Thyroid gland (tissue), 4 donors: Measurements from ENCODE around the gene CEACAM18.

ENCODE experiments used
- CTCF ChIP-seq, 6 experiments: fragments of 200-600 bp in 3 of 6; fragments of 450-650 bp in 3 of 6; sonication (generic) in 3 of 6; IDR thresholded peaks; one replicate each; pipeline ENCODE4 v1.5.1; 2016 to 2019; ENCODE audit warnings: antibody characterized with exemption in 6 of 6, mild to moderate bottlenecking in 2 of 6, inconsistent platforms in 1 of 6, moderate library complexity in 1 of 6
- POLR2A ChIP-seq, 2 donors: fragments of 450-650 bp; IDR thresholded peaks; one replicate each; pipeline ENCODE4 v1.6.1; 2017; ENCODE audit warnings: antibody characterized with exemption in 2 of 2, mild to moderate bottlenecking in 2 of 2, moderate library complexity in 1 of 2

GRCh38 chr19:51472607-51473006, 5.7 kb upstream of the CEACAM18 start:
- no peak for TF ChIP-seq CTCF (IDR thresholded peaks at IDR 0.05)
- no peak for TF ChIP-seq POLR2A (IDR thresholded peaks at IDR 0.05)
